Breast epithelium (tissue), 4 donors: Measurements from ENCODE around the gene TMEM106C. TPM values are rescaled to one million over a fixed set of nuclear protein-coding genes. Genes with fewer than 3 reads are reported as not detected.

ENCODE experiments used
- DNase-seq, 2 donors: peaks; one replicate each; pipeline ENCODE4 v3.0.0-alpha.2; 2019; ENCODE audit warnings: low spot score in 2 of 2
- H3K27ac ChIP-seq, 2 donors: fragments of 200-600 bp; sonication (generic) in 1 of 2; one replicate each; pipeline ENCODE4 v1.5.1; 2016 to 2019; ENCODE audit warnings: mild to moderate bottlenecking in 1 of 2
- H3K27me3 ChIP-seq, 2 donors: fragments of 200-600 bp; sonication (generic) in 1 of 2; one replicate each; pipeline versions ENCODE4 v1.5.1 to v1.6.0; 2017 to 2019; ENCODE audit warnings: control low read depth in 1 of 2, mild to moderate bottlenecking in 1 of 2
- H3K36me3 ChIP-seq: fragments of 200-600 bp; one replicate; pipeline ENCODE4 v1.5.1; 2019
- H3K4me1 ChIP-seq, 2 donors: fragments of 200-600 bp; sonication (generic); one replicate each; pipeline ENCODE4 v1.5.1; 2016 to 2019; ENCODE audit warnings: control low read depth in 1 of 2
- H3K4me3 ChIP-seq, 3 donors: fragments of 200-600 bp; sonication (generic); 1 replicate in 2 of 3; 2 replicates in 1 of 3; pipeline ENCODE4 v1.5.1; 2016 to 2019; ENCODE audit warnings: mild to moderate bottlenecking in 3 of 3, moderate library complexity in 2 of 3
- H3K9me3 ChIP-seq, 2 donors: fragments of 200-600 bp; sonication (generic) in 1 of 2; one replicate each; pipeline ENCODE4 v1.5.1; 2016 to 2019; ENCODE audit warnings: control low read depth in 1 of 2
- CTCF ChIP-seq, 3 donors: fragments of 450-650 bp; IDR thresholded peaks; one replicate each; pipeline ENCODE4 v1.5.1; 2016 to 2017; ENCODE audit warnings: antibody characterized with exemption in 3 of 3, mild to moderate bottlenecking in 3 of 3, moderate library complexity in 3 of 3
- POLR2A ChIP-seq: fragments of 450-650 bp; IDR thresholded peaks from one replicate; pipeline ENCODE4 v1.6.1; 2016; ENCODE audit warnings: antibody characterized with exemption, mild to moderate bottlenecking, moderate library complexity
- POLR2AphosphoS5 ChIP-seq, 3 donors: sonication (generic); formaldehyde crosslinking; IDR thresholded peaks; one replicate each; pipeline ENCODE4 v1.6.1; 2017; ENCODE audit warnings: antibody characterized with exemption in 3 of 3
- intact Hi-C: fragments of 100-400 bp; cut with DNase I; formaldehyde crosslinking; loops from one replicate; pipeline ENCODE4 v1.15.1; 2023; ENCODE audit warnings: low total_unique reads
- total RNA-seq, 3 donors: library from RNA; depleted of rRNA; stranded (reverse); fragments of >200 nt; gene quantifications; one replicate each; pipeline ENCODE4 v1.1.0, GENCODE V29; 2016

TMEM106C gene
- total RNA-seq, 3 donors from 2014 or later, result 35.2 to 131 (median 73.4) TPM

GRCh38 chr12:47983541-47984115, 20.2 kb downstream of the TMEM106C start:
- H3K4me1 ChIP-seq, result no peaks in the 10 kb centered on the region
- no peak overlapping the region for H3K4me3 ChIP-seq
- no peaks in the 10 kb centered on the region for H3K27me3 ChIP-seq
- no peaks in the 10 kb centered on the region for H3K9me3 ChIP-seq
- intact Hi-C loops, result no loop called here
- DNase-seq, result peak in 1 of 2 donors; percentile 15
- no peaks in the 10 kb centered on the region for H3K36me3 ChIP-seq
- H3K27ac ChIP-seq, result no peak overlapping the region
- TF ChIP-seq CTCF (IDR thresholded peaks at IDR 0.05) (no peak), POLR2A (no peak), POLR2AphosphoS5 (IDR thresholded peaks at IDR 0.05) (no peak)

GRCh38 chr12:47984331-47984801, 21.0 kb downstream of the TMEM106C start:
- peak in 1 of 2 donors; percentile 40 for DNase-seq
- TF ChIP-seq POLR2A (no peak), CTCF (IDR thresholded peaks at IDR 0.05) (no peak), POLR2AphosphoS5 (IDR thresholded peaks at IDR 0.05) (no peak)
- no peak overlapping the region for H3K27ac ChIP-seq
- no peaks in the 10 kb centered on the region for H3K36me3 ChIP-seq
- H3K4me1 ChIP-seq, result no peaks in the 10 kb centered on the region
- no peaks in the 10 kb centered on the region for H3K27me3 ChIP-seq
- no peaks in the 10 kb centered on the region for H3K9me3 ChIP-seq
- intact Hi-C loops, result no loop called here
- no peak overlapping the region for H3K4me3 ChIP-seq

- intact Hi-C loops, result no loop called here
These were observed 22.3 kb downstream of the TMEM106C start for GRCh38 chr12:47985596-47986290.

GRCh38 chr12:47986291-47986660, 22.9 kb downstream of the TMEM106C start:
- DNase-seq, result peak in 1 of 2 donors; percentile 19
- Histone ChIP-seq H3K4me3 (no peak overlapping the region), H3K27me3 (no peaks in the 10 kb centered on the region), H3K36me3 (no peaks in the 10 kb centered on the region), H3K27ac (no peak overlapping the region), H3K4me1 (no peaks in the 10 kb centered on the region), H3K9me3 (no peaks in the 10 kb centered on the region)
- intact Hi-C loops, result no loop called here
- no peak for TF ChIP-seq CTCF (IDR thresholded peaks at IDR 0.05)
- no peak for TF ChIP-seq POLR2AphosphoS5 (IDR thresholded peaks at IDR 0.05)
- TF ChIP-seq POLR2A, result no peak

More at GRCh38 chr12:47985596-47986290, 22.3 kb downstream of the TMEM106C start:
- H3K27ac ChIP-seq, result no peak overlapping the region
- no peaks in the 10 kb centered on the region for H3K4me1 ChIP-seq
- H3K36me3 ChIP-seq, result no peaks in the 10 kb centered on the region
- DNase-seq, result peak in 1 of 2 donors; percentile 36
- H3K9me3 ChIP-seq, result no peaks in the 10 kb centered on the region
- no peak for TF ChIP-seq POLR2A
- no peak for TF ChIP-seq CTCF (IDR thresholded peaks at IDR 0.05)
- no peak for TF ChIP-seq POLR2AphosphoS5 (IDR thresholded peaks at IDR 0.05)
- H3K27me3 ChIP-seq, result no peaks in the 10 kb centered on the region
- no peak overlapping the region for H3K4me3 ChIP-seq

GRCh38 chr12:47986832-47987231, 23.4 kb downstream of the TMEM106C start:
- H3K4me3 ChIP-seq, result no peak overlapping the region
- intact Hi-C loops, result no loop called here
- H3K36me3 ChIP-seq, result no peaks in the 10 kb centered on the region
- no peak for DNase-seq
- TF ChIP-seq POLR2A, result no peak
- no peak for TF ChIP-seq POLR2AphosphoS5 (IDR thresholded peaks at IDR 0.05)
- no peak overlapping the region for H3K27ac ChIP-seq
- no peaks in the 10 kb centered on the region for H3K4me1 ChIP-seq
- no peaks in the 10 kb centered on the region for H3K27me3 ChIP-seq
- H3K9me3 ChIP-seq, result no peaks in the 10 kb centered on the region
